ENCODE results near the gene KCNMB1.

- no peak for TF ChIP-seq CTCF (IDR thresholded peaks at IDR 0.05)
- no peak for TF ChIP-seq ZFX (IDR thresholded peaks at IDR 0.05; ENCODE audit: borderline replicate concordance)
Observed at GRCh38 chr5:170342153-170342725, 46.9 kb downstream of the KCNMB1 start.
